Measurements from ENCODE around the gene KCNG4. TPM values are rescaled to one million over a fixed set of nuclear protein-coding genes. Genes with fewer than 3 reads are reported as not detected.

KCNG4 gene
- total RNA-seq, 2 donors from 2014 or later = not detected

- H3K9me3 ChIP-seq = no peaks in the 10 kb centered on the region
- no peak overlapping the region for H3K4me3 ChIP-seq
- no peaks in the 10 kb centered on the region for H3K36me3 ChIP-seq
- no peak overlapping the region for H3K27ac ChIP-seq
- no peak for ATAC-seq (ENCODE audit: insufficient number of reproducible peaks, low FRiP score, low read depth)
- TF ChIP-seq CTCF (IDR thresholded peaks at IDR 0.05) = no peak
- H3K4me1 ChIP-seq (ENCODE audit: control insufficient read depth in 1 of 2, low read depth in 2 of 2) = peaks cover 12 to 18% of the 10 kb centered on the region in 2 donors
- no peaks in the 10 kb centered on the region for H3K27me3 ChIP-seq (replicated peaks; ENCODE audit: insufficient read depth)
- no peak for DNase-seq (ENCODE audit: low spot score)
These were observed 14.2 kb downstream of the KCNG4 start for GRCh38 chr16:84225571-84225970.

- no peak for TF ChIP-seq CTCF (IDR thresholded peaks at IDR 0.05)
- no peak overlapping the region for H3K27ac ChIP-seq
- DNase-seq (ENCODE audit: low spot score) (no peak), ATAC-seq (ENCODE audit: insufficient number of reproducible peaks, low FRiP score, low read depth) (no peak)
- peaks cover 12 to 18% of the 10 kb centered on the region in 2 donors for H3K4me1 ChIP-seq (ENCODE audit: control insufficient read depth in 1 of 2, low read depth in 2 of 2)
- no peaks in the 10 kb centered on the region for H3K36me3 ChIP-seq
- no peaks in the 10 kb centered on the region for H3K9me3 ChIP-seq
- no peaks in the 10 kb centered on the region for H3K27me3 ChIP-seq (replicated peaks; ENCODE audit: insufficient read depth)
- H3K4me3 ChIP-seq = no peak overlapping the region
These were observed 14.7 kb downstream of the KCNG4 start for GRCh38 chr16:84225126-84225525.

- Histone ChIP-seq H3K4me1 (ENCODE audit: control insufficient read depth in 1 of 2, low read depth in 2 of 2) (peaks cover 12 to 18% of the 10 kb centered on the region in 2 donors), H3K27me3 (replicated peaks; ENCODE audit: insufficient read depth) (no peaks in the 10 kb centered on the region), H3K4me3 (no peak overlapping the region), H3K9me3 (no peaks in the 10 kb centered on the region), H3K36me3 (no peaks in the 10 kb centered on the region), H3K27ac (no peak overlapping the region)
- TF ChIP-seq CTCF (IDR thresholded peaks at IDR 0.05) = no peak
- DNase-seq (ENCODE audit: low spot score) (no peak), ATAC-seq (ENCODE audit: insufficient number of reproducible peaks, low FRiP score, low read depth) (no peak)
These were observed 15.3 kb downstream of the KCNG4 start for GRCh38 chr16:84224554-84224953.

GRCh38 chr16:84223456-84223855 is 16.4 kb downstream of the KCNG4 start:
- DNase-seq (ENCODE audit: low spot score) = no peak
- ATAC-seq (ENCODE audit: insufficient number of reproducible peaks, low FRiP score, low read depth) = no peak
- no peak for TF ChIP-seq CTCF (IDR thresholded peaks at IDR 0.05)
- Histone ChIP-seq H3K4me3 (no peak overlapping the region), H3K27ac (no peak overlapping the region), H3K27me3 (replicated peaks; ENCODE audit: insufficient read depth) (no peaks in the 10 kb centered on the region), H3K9me3 (no peaks in the 10 kb centered on the region), H3K4me1 (ENCODE audit: control insufficient read depth in 1 of 2, low read depth in 2 of 2) (peaks cover 8 to 12% of the 10 kb centered on the region in 2 donors), H3K36me3 (no peaks in the 10 kb centered on the region)

GRCh38 chr16:84220851-84221250 is 19.0 kb downstream of the KCNG4 start:
- H3K9me3 ChIP-seq = no peaks in the 10 kb centered on the region

More at GRCh38 chr16:84220851-84221250, 19.0 kb downstream of the KCNG4 start:
- DNase-seq (ENCODE audit: low spot score) (no peak), ATAC-seq (ENCODE audit: insufficient number of reproducible peaks, low FRiP score, low read depth) (no peak)
- Histone ChIP-seq H3K27ac (no peak overlapping the region), H3K4me1 (ENCODE audit: control insufficient read depth in 1 of 2, low read depth in 2 of 2) (no peaks in the 10 kb centered on the region), H3K4me3 (no peak overlapping the region), H3K27me3 (replicated peaks; ENCODE audit: insufficient read depth) (no peaks in the 10 kb centered on the region), H3K36me3 (no peaks in the 10 kb centered on the region)
- TF ChIP-seq CTCF (IDR thresholded peaks at IDR 0.05) = no peak
